B cell (primary cell): Measurements from ENCODE around the gene HSFY2.
"Not testable (repeated sequence)": the region's sequence is repeated elsewhere in the genome, so short reads cannot be mapped to it uniquely, and the experiment has no call there.

Experiments used
- CTCF ChIP-seq: fragments of 200-600 bp; IDR thresholded peaks from one replicate; pipeline ENCODE4 v1.8.0; 2022; ENCODE audit warnings: antibody characterized with exemption, mild to moderate bottlenecking
- EZH2 ChIP-seq: IDR thresholded peaks from 2 replicates; pipeline ENCODE4 v1.6.1; 2012; ENCODE audit warnings: borderline replicate concordance, low read depth, mild to moderate bottlenecking, moderate library complexity, low read length; ENCODE audit not compliant: insufficient read depth, poor library complexity, severe bottlenecking

- not testable (repeated sequence) for TF ChIP-seq CTCF, EZH2
Measured at GRCh38 chrY:18788757-18789406, 15.3 kb upstream of the HSFY2 start.
